GM23248 (cell line): ENCODE results near the gene WFDC12. TPM values are rescaled to one million over a fixed set of nuclear protein-coding genes. Genes with fewer than 3 reads are reported as not detected.

Experiments
- DNase-seq: peaks from one replicate; pipeline ENCODE4 v3.0.0-alpha.2; 2015
- H2AFZ ChIP-seq: fragments of 200-600 bp; sonication (generic); 2 replicates; pipeline ENCODE4 v1.6.1; 2016; ENCODE audit warnings: antibody characterized with exemption
- H3F3A ChIP-seq: fragments of 200-600 bp; sonication (generic); 2 replicates; pipeline ENCODE4 v1.6.1; 2016; ENCODE audit warnings: mild to moderate bottlenecking, antibody characterized with exemption, mixed run types; ENCODE audit not compliant: insufficient read depth
- H3K27ac ChIP-seq: fragments of 200-600 bp; sonication (generic); 2 replicates; pipeline ENCODE4 v1.5.1; 2016; ENCODE audit warnings: mild to moderate bottlenecking
- H3K27me3 ChIP-seq: fragments of 200-600 bp; sonication (generic); replicated peaks from 2 replicates; pipeline ENCODE4 v1.6.1; 2016; ENCODE audit warnings: mild to moderate bottlenecking; ENCODE audit not compliant: insufficient read depth
- H3K36me3 ChIP-seq: fragments of 200-600 bp; sonication (generic); 2 replicates; pipeline ENCODE4 v1.6.1; 2016; ENCODE audit warnings: low read depth, mild to moderate bottlenecking
- H3K4me1 ChIP-seq: fragments of 200-600 bp; sonication (generic); 2 replicates; pipeline ENCODE4 v1.6.1; 2016; ENCODE audit warnings: mild to moderate bottlenecking; ENCODE audit not compliant: insufficient read depth
- H3K4me2 ChIP-seq: fragments of 200-600 bp; sonication (generic); one replicate; pipeline ENCODE4 v1.6.1; 2016; ENCODE audit warnings: mild to moderate bottlenecking; ENCODE audit not compliant: unreplicated experiment
- H3K4me3 ChIP-seq: fragments of 200-600 bp; sonication (generic); 2 replicates; pipeline ENCODE4 v1.5.1; 2016; ENCODE audit warnings: mild to moderate bottlenecking
- H3K79me2 ChIP-seq: fragments of 200-600 bp; sonication (generic); 2 replicates; pipeline ENCODE4 v1.6.1; 2016; ENCODE audit warnings: mild to moderate bottlenecking; ENCODE audit not compliant: insufficient read depth
- H3K9ac ChIP-seq: fragments of 200-600 bp; sonication (generic); 2 replicates; pipeline ENCODE4 v1.6.1; 2016; ENCODE audit warnings: mild to moderate bottlenecking
- H3K9me2 ChIP-seq: fragments of 200-600 bp; sonication (generic); 2 replicates; pipeline ENCODE4 v1.6.1; 2016; ENCODE audit warnings: mixed run types, mild to moderate bottlenecking, moderate library complexity; ENCODE audit not compliant: insufficient read depth
- H3K9me3 ChIP-seq: fragments of 200-600 bp; sonication (generic); one replicate; pipeline ENCODE4 v1.6.1; 2017; ENCODE audit warnings: low read depth
- H4K20me1 ChIP-seq: fragments of 200-600 bp; sonication (generic); 2 replicates; pipeline ENCODE4 v1.6.0; 2016; ENCODE audit not compliant: insufficient read depth
- EZH2 ChIP-seq: fragments of 200-600 bp; sonication (generic); IDR thresholded peaks from 2 replicates; pipeline ENCODE4 v1.6.1; 2018; ENCODE audit warnings: antibody characterized with exemption, mild to moderate bottlenecking; ENCODE audit not compliant: insufficient read depth, poor library complexity, severe bottlenecking
- EZH2phosphoT487 ChIP-seq: fragments of 200-600 bp; sonication (generic); IDR thresholded peaks from 2 replicates; pipeline ENCODE4 v1.6.1; 2018; ENCODE audit warnings: antibody characterized with exemption, moderate library complexity, mild to moderate bottlenecking, low read depth; ENCODE audit not compliant: insufficient read depth
- WGBS, 2 experiments: methylation state at CpG; one replicate each; pipeline ENCODE4 v1.1.6; 2015 to 2017; ENCODE audit warnings: low lambda C conversion rate in 2 of 2, low coverage in 1 of 2; ENCODE audit errors: missing lambda C conversion rate in 2 of 2; 5-methylcytosine and 5-hydroxymethylcytosine counted together
- in situ Hi-C: fragments of 300-500 bp; cut with MboI; formaldehyde crosslinking; loops from 2 replicates; pipeline ENCODE4 v1.15.0; 2020
- polyA plus RNA-seq: library from polyadenylated mRNA; unstranded; fragments of >200 nt; fragmentation: Nextera tagmentation; extraction: Ambion mirVana; gene quantifications from 2 replicates; pipeline ENCODE4 v1.2.1, GENCODE V29; 2016
- total RNA-seq: library from RNA; depleted of rRNA; stranded (reverse); fragments of >200 nt; shearing (Covaris generic); gene quantifications from 2 replicates; pipeline ENCODE4 v1.2.3, GENCODE V29; 2014

The WFDC12 gene
- total and polyA plus RNA-seq, 2 experiments from 2014 or later: not detected

- H3K9ac ChIP-seq: no peak within 1 kb of the TSS
- H3K4me2 ChIP-seq: no peak within 1 kb of the TSS
- TF ChIP-seq EZH2: no peak
- TF ChIP-seq EZH2phosphoT487: no peak
- in situ Hi-C loops: no loop called here
- H3K9me2 ChIP-seq: no peaks in the 10 kb centered on the region
- H3K27ac ChIP-seq: no peak within 1 kb of the TSS
- 28 to 31% methylated on average over 31 to 38 of the region's 38 CpGs for WGBS, 2 experiments
- 0 out of 2 replicates have a peak, but pooled peaks cover 3% of the 10 kb centered on the region for H3F3A ChIP-seq
- peaks cover 5% of the 10 kb centered on the region; the same call in 1 of the 2 replicates for H3K4me1 ChIP-seq
- DNase-seq: no peak
- H3K27me3 ChIP-seq: 0 out of 2 replicates have a peak, but pooled peaks cover 3% of the 10 kb centered on the region
- no peaks in the 10 kb centered on the region for H3K79me2 ChIP-seq
- H3K4me3 ChIP-seq: no peak within 1 kb of the TSS
- no peaks in the 10 kb centered on the region for H3K9me3 ChIP-seq
- H4K20me1 ChIP-seq: no peaks in the 10 kb centered on the region
- 0 out of 2 replicates have a peak within 1 kb of the TSS, but pooled peaks have one; percentile 29 for H2AFZ ChIP-seq
- no peaks in the 10 kb centered on the region for H3K36me3 ChIP-seq
Measured at GRCh38 chr20:45100563-45101245, 23.6 kb downstream of the WFDC12 start, which contains the start of gene KCNS1. Gene KCNS1 (minus strand): TSS chr20:45101127. CDS start chr20:45099236, 1,891 bp downstream.

- no peaks in the 10 kb centered on the region for H3K9me2 ChIP-seq
- H3F3A ChIP-seq: no peaks in the 10 kb centered on the region
- peak overlapping the region; percentile 66 for H2AFZ ChIP-seq
- peak overlapping the region; percentile 38 for H3K4me2 ChIP-seq
- no peaks in the 10 kb centered on the region for H4K20me1 ChIP-seq
- H3K79me2 ChIP-seq: no peaks in the 10 kb centered on the region
- H3K9ac ChIP-seq: no peak overlapping the region
- WGBS, 2 experiments: 13 to 16% methylated on average over 80 to 87 of the region's 91 CpGs
- H3K27me3 ChIP-seq: 0 out of 2 replicates have a peak, but pooled peaks cover 3% of the 10 kb centered on the region
- peak; percentile 63 for DNase-seq
- H3K4me3 ChIP-seq: peak overlapping the region; percentile 50
- in situ Hi-C loops: loop anchor here (10.0 kb wide), 2 partner anchors 53 to 83 kb away; no protein-coding TSS in a partner anchor
- H3K36me3 ChIP-seq: no peaks in the 10 kb centered on the region
- peaks cover 5% of the 10 kb centered on the region for H3K4me1 ChIP-seq
- no peak for TF ChIP-seq EZH2
- no peak for TF ChIP-seq EZH2phosphoT487
- H3K9me3 ChIP-seq: no peaks in the 10 kb centered on the region
- H3K27ac ChIP-seq: no peak overlapping the region
Measured at GRCh38 chr20:45098103-45098773, 26.0 kb downstream of the WFDC12 start.

GRCh38 chr20:45097485-45098102 is 26.7 kb downstream of the WFDC12 start:
- Histone ChIP-seq H3K9me2 (no peaks in the 10 kb centered on the region), H3K36me3 (no peaks in the 10 kb centered on the region), H3K4me2 (peak overlapping the region; percentile 38), H3K27ac (no peak overlapping the region), H3F3A (no peaks in the 10 kb centered on the region), H2AFZ (peak overlapping the region; percentile 66), H3K4me3 (peak overlapping the region; percentile 50), H3K9me3 (no peaks in the 10 kb centered on the region), H3K79me2 (no peaks in the 10 kb centered on the region), H3K9ac (no peak overlapping the region), H3K27me3 (0 out of 2 replicates have a peak, but pooled peaks cover 3% of the 10 kb centered on the region), H3K4me1 (peaks cover 5% of the 10 kb centered on the region), H4K20me1 (no peaks in the 10 kb centered on the region)
- WGBS, 2 experiments: 36 to 41% methylated on average over 54 to 55 of the region's 56 CpGs
- peak; percentile 61 for DNase-seq
- in situ Hi-C loops: loop anchor here (10.0 kb wide), 2 partner anchors 53 to 83 kb away; no protein-coding TSS in a partner anchor
- TF ChIP-seq EZH2phosphoT487 (no peak), EZH2 (no peak)

- no peaks in the 10 kb centered on the region for H3K36me3 ChIP-seq
- H3K9ac ChIP-seq: no peak overlapping the region
- no peak overlapping the region for H2AFZ ChIP-seq
- no peaks in the 10 kb centered on the region for H3K9me3 ChIP-seq
- no peaks in the 10 kb centered on the region for H4K20me1 ChIP-seq
- TF ChIP-seq EZH2: no peak
- TF ChIP-seq EZH2phosphoT487: no peak
- H3F3A ChIP-seq: no peaks in the 10 kb centered on the region
- DNase-seq: no peak
- peaks cover 5% of the 10 kb centered on the region for H3K4me1 ChIP-seq
- 88% methylated on average over 9 of the region's 9 CpGs for WGBS, 2 experiments
- in situ Hi-C loops: loop anchor here (10.0 kb wide), 2 partner anchors 52 to 82 kb away; no protein-coding TSS in a partner anchor
- H3K4me2 ChIP-seq: no peak overlapping the region
- no peaks in the 10 kb centered on the region for H3K9me2 ChIP-seq
- H3K27ac ChIP-seq: no peak overlapping the region
- H3K79me2 ChIP-seq: no peaks in the 10 kb centered on the region
- 0 out of 2 replicates have a peak, but pooled peaks cover 3% of the 10 kb centered on the region for H3K27me3 ChIP-seq
- no peak overlapping the region for H3K4me3 ChIP-seq
Measured at GRCh38 chr20:45096781-45097180, 27.5 kb downstream of the WFDC12 start.
